Right cardiac atrium (tissue), 5 donors: ENCODE data around the gene MYBPC1. TPM values are rescaled to one million over a fixed set of nuclear protein-coding genes. Genes with fewer than 3 reads are reported as not detected.

Experiments
- polyA plus RNA-seq: library from polyadenylated mRNA; stranded (reverse); fragments of 200-250 nt; gene quantifications from one replicate; pipeline ENCODE4 v1.2.3, GENCODE V29; 2013
- total RNA-seq, 4 donors: library from RNA; stranded (reverse); fragmentation: NEBNext Ultra II Directional; extraction: Animal tissue kit (Norgen Biotek cat#: 25700); gene quantifications; one replicate each; pipeline ENCODE4 v1.2.1, GENCODE V29; 2021
- donor health status: healthy with polysubstance abuse.
- donor health status: DM: no; HTN: yes; CAD: no.
- donor health status: DM: no; HTN: no; CAD: no.
- donor health status: DM: no; HTN: yes; CAD: no; lungs with severe emphysema.
- donor health status: DM: yes; HTN: yes; CAD: no.

The MYBPC1 gene
- total and polyA plus RNA-seq, 5 donors, result 10.3 to 27.9 (median 15.7) TPM

Other genes with a start within 250 kb of the MYBPC1 start
- gene ARL1, start 187.2 kb upstream of the MYBPC1 start, total RNA-seq, result 100 to 1,000 TPM in 3 of 4 donors, 10 to 100 TPM in 1; 85.0 to 114 (median 104) TPM
- 45.7 TPM for gene ARL1, start 187.2 kb upstream of the MYBPC1 start, polyA plus RNA-seq
- gene SPIC, start 119.6 kb upstream of the MYBPC1 start, total RNA-seq, result not detected
- not detected for gene SPIC, start 119.6 kb upstream of the MYBPC1 start, polyA plus RNA-seq
- 100 to 1,000 TPM; 148 to 182 (median 165) TPM for gene CHPT1, start 102.7 kb downstream of the MYBPC1 start, total RNA-seq
- 168 TPM for gene CHPT1, start 102.7 kb downstream of the MYBPC1 start, polyA plus RNA-seq
- under 1 TPM in 1 of 4 donors, not detected in 3; 0.18 TPM for gene SYCP3, start 144.5 kb downstream of the MYBPC1 start, total RNA-seq
- gene SYCP3, start 144.5 kb downstream of the MYBPC1 start, polyA plus RNA-seq, result 0.05 TPM
- 10 to 100 TPM; 46.7 to 53.6 (median 50.7) TPM for gene GNPTAB, start 236.0 kb downstream of the MYBPC1 start, total RNA-seq
- 25.6 TPM for gene GNPTAB, start 236.0 kb downstream of the MYBPC1 start, polyA plus RNA-seq